ENCODE results near the gene CDYL2. TPM values are rescaled to one million over a fixed set of nuclear protein-coding genes. Genes with fewer than 3 reads are reported as not detected.

The CDYL2 gene
- total RNA-seq, 1 donor from 2014 or later, result 1.8 TPM

- H3K9me3 Mint-ChIP-seq (ENCODE audit: unreplicated experiment), result peaks cover 7% of the 10 kb centered on the region
- H3K36me3 Mint-ChIP-seq (ENCODE audit: unreplicated experiment), result no peaks in the 10 kb centered on the region
- DNase-seq (ENCODE audit: extremely low spot score, unreplicated experiment), result no peak
- no peaks in the 10 kb centered on the region for H3K27me3 Mint-ChIP-seq (ENCODE audit: unreplicated experiment)
- no peaks in the 10 kb centered on the region for H3K4me1 Mint-ChIP-seq (ENCODE audit: unreplicated experiment)
- no peak overlapping the region for H3K27ac Mint-ChIP-seq (ENCODE audit: unreplicated experiment)
- no peak for TF ChIP-seq CTCF (IDR thresholded peaks at IDR 0.05)
- no peak overlapping the region for H3K4me3 Mint-ChIP-seq (ENCODE audit: unreplicated experiment)
Measured at GRCh38 chr16:80585764-80586163, 218.6 kb downstream of the CDYL2 start.

- TF ChIP-seq CTCF (IDR thresholded peaks at IDR 0.05), result no peak
- H3K36me3 Mint-ChIP-seq (ENCODE audit: unreplicated experiment), result no peaks in the 10 kb centered on the region
- no peaks in the 10 kb centered on the region for H3K4me1 Mint-ChIP-seq (ENCODE audit: unreplicated experiment)
- no peak overlapping the region for H3K27ac Mint-ChIP-seq (ENCODE audit: unreplicated experiment)
- no peaks in the 10 kb centered on the region for H3K27me3 Mint-ChIP-seq (ENCODE audit: unreplicated experiment)
- no peak for DNase-seq (ENCODE audit: extremely low spot score, unreplicated experiment)
- H3K4me3 Mint-ChIP-seq (ENCODE audit: unreplicated experiment), result no peak overlapping the region
- H3K9me3 Mint-ChIP-seq (ENCODE audit: unreplicated experiment), result peaks cover 8% of the 10 kb centered on the region
Measured at GRCh38 chr16:80583466-80583865, 220.9 kb downstream of the CDYL2 start.

- H3K27me3 Mint-ChIP-seq (ENCODE audit: unreplicated experiment), result no peaks in the 10 kb centered on the region
- H3K27ac Mint-ChIP-seq (ENCODE audit: unreplicated experiment), result no peak overlapping the region
- H3K36me3 Mint-ChIP-seq (ENCODE audit: unreplicated experiment), result no peaks in the 10 kb centered on the region
- H3K4me3 Mint-ChIP-seq (ENCODE audit: unreplicated experiment), result no peak overlapping the region
- no peak for DNase-seq (ENCODE audit: extremely low spot score, unreplicated experiment)
- peaks cover 8% of the 10 kb centered on the region for H3K9me3 Mint-ChIP-seq (ENCODE audit: unreplicated experiment)
- no peak for TF ChIP-seq CTCF (IDR thresholded peaks at IDR 0.05)
- H3K4me1 Mint-ChIP-seq (ENCODE audit: unreplicated experiment), result no peaks in the 10 kb centered on the region
Measured at GRCh38 chr16:80580109-80580832, 224.1 kb downstream of the CDYL2 start.

DNA sequence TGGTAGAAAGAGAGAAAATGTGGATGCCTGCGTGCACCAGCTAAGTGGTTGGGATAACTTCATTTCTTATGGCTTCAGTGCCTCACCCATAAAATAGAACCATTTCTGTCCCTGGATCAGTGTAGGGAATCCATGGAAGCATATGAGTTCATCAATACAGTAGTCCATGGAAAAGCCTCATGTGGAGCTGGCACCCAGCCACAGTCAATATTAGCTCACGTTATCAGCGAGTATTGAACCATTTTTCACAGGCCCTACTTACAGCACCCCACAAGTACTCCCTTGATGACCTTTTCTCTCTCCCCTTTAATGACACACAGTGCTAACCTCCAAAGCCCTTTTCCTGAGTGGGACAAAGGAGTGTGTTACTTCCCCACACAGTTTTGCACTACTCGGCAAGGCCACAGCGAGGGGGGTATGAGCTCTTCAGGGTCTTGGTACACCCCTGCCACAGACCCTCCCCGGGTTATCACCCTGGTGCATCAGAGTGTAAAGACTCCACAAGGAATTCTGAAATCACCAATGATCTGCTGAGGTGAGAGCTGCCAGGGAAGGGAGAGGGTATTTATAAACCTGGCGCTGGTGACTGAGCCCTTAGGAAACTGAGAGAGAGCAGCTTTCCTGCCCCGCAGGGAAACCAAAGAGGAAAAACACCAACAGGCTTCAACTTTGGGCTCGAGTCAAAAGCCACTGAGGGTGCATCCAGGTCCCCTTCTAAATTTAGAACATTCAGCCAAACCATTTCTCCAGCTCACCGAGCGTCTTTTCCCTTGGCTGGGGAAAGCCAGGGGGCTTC, 226.7 kb downstream of the CDYL2 start:
- no peak for TF ChIP-seq CTCF (IDR thresholded peaks at IDR 0.05)

GRCh38 chr16:80576343-80576912, 228.0 kb downstream of the CDYL2 start:
- Mint-ChIP-seq H3K4me1 (ENCODE audit: unreplicated experiment) (no peaks in the 10 kb centered on the region), H3K27me3 (ENCODE audit: unreplicated experiment) (no peaks in the 10 kb centered on the region), H3K36me3 (ENCODE audit: unreplicated experiment) (no peaks in the 10 kb centered on the region), H3K9me3 (ENCODE audit: unreplicated experiment) (peaks cover 9% of the 10 kb centered on the region), H3K4me3 (ENCODE audit: unreplicated experiment) (no peak overlapping the region), H3K27ac (ENCODE audit: unreplicated experiment) (no peak overlapping the region)
- no peak for TF ChIP-seq CTCF (IDR thresholded peaks at IDR 0.05)
- DNase-seq (ENCODE audit: extremely low spot score, unreplicated experiment), result no peak

More for the DNA sequence above, 226.7 kb downstream of the CDYL2 start:
- Mint-ChIP-seq H3K36me3 (ENCODE audit: unreplicated experiment) (no peaks in the 10 kb centered on the region), H3K27me3 (ENCODE audit: unreplicated experiment) (no peaks in the 10 kb centered on the region), H3K4me1 (ENCODE audit: unreplicated experiment) (no peaks in the 10 kb centered on the region), H3K4me3 (ENCODE audit: unreplicated experiment) (no peak overlapping the region), H3K9me3 (ENCODE audit: unreplicated experiment) (peaks cover 8% of the 10 kb centered on the region), H3K27ac (ENCODE audit: unreplicated experiment) (no peak overlapping the region)
- DNase-seq (ENCODE audit: extremely low spot score, unreplicated experiment), result no peak

Measured in osteocyte (in vitro differentiated cells).